K562 (cell line): ENCODE data around the gene TBC1D5.

ENCODE experiments used
- COPS2 ChIP-seq: fragments of 450-650 bp; conservative IDR thresholded peaks from 2 replicates; pipeline ENCODE4 v1.6.1; 2016; ENCODE audit warnings: mild to moderate bottlenecking, moderate library complexity
- ETV5 ChIP-seq: sonication (generic); formaldehyde crosslinking; IDR thresholded peaks from 2 replicates; pipeline ENCODE4 v1.4.0; 2020; ENCODE audit warnings: low read depth, mild to moderate bottlenecking, missing genetic modification reagents
- ETV6 ChIP-seq, 3 experiments: fragments of 150-350 bp in 1 of 3; sonication (generic) in 1 of 3; formaldehyde crosslinking in 1 of 3; IDR thresholded peaks; 2 replicates each; pipeline versions ENCODE4 v1.6.1 to v1.8.0; 2014 to 2022; ENCODE audit warnings: borderline replicate concordance in 2 of 3, low read depth in 2 of 3, antibody characterized with exemption in 1 of 3, low read length in 1 of 3, mild to moderate bottlenecking in 1 of 3, missing genetic modification reagents in 1 of 3
- MAFK ChIP-seq: IDR thresholded peaks from 2 replicates; pipeline ENCODE4 v1.6.1; 2011; ENCODE audit warnings: low read length, improper control_type of control experiment
- POLR2A ChIP-seq: fragments of 450-650 bp; conservative IDR thresholded peaks from 2 replicates; pipeline ENCODE4 v1.6.1; 2016
- SIN3A ChIP-seq, 2 experiments: fragments of 150-350 bp in 1 of 2; IDR thresholded peaks; 2 replicates each; pipeline ENCODE4 v1.6.1; 2011 to 2016; ENCODE audit warnings: borderline replicate concordance in 2 of 2, low read depth in 2 of 2, low read length in 2 of 2, mild to moderate bottlenecking in 2 of 2, moderate library complexity in 2 of 2; ENCODE audit not compliant: control insufficient read depth in 1 of 2
- TCF7L2 ChIP-seq: fragments of 150-350 bp; IDR thresholded peaks from 2 replicates; pipeline ENCODE4 v1.6.1; 2016; ENCODE audit warnings: low read depth, mild to moderate bottlenecking, low read length, moderate library complexity
- ZBTB8A ChIP-seq: fragments of 450-650 bp; IDR thresholded peaks from 2 replicates; pipeline ENCODE4 v1.6.1; 2018; ENCODE audit warnings: mild to moderate bottlenecking, moderate library complexity; ENCODE audit not compliant: partially characterized antibody
- TF ChIP-seq, protein P1 (sequence below): fragments of 450-650 bp; formaldehyde crosslinking; IDR thresholded peaks from 2 replicates; pipeline ENCODE4 v1.4.0; 2020; ENCODE audit warnings: mild to moderate bottlenecking, moderate library complexity

DNA sequence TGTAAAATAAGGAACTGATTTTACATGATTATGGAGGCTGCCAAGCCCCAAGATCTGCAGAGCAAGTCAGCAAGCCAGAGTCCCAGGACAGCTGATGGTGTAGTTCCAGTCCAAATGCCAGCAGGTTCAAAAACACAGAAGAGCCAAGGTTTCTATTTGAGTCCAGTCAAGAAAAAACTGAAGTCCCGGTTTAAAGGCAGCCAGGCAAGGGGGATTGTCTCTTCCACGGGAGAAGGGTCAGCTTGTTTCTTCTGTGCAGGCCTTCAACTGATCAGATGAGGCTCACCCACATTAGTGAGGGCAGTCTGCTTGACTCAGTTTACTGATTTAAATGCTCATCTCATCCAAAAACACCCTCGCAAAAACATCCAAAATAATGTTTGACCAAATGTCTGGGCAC lies 611.5 kb downstream of the TBC1D5 start:
- no peak for TF ChIP-seq SIN3A (IDR thresholded peaks at IDR 0.05; ENCODE audit: borderline replicate concordance in 2 of 2, control insufficient read depth in 1 of 2, low read depth in 2 of 2, low read length in 2 of 2)
- no peak for TF ChIP-seq ETV6 (IDR thresholded peaks at IDR 0.05; ENCODE audit: borderline replicate concordance in 1 of 2, low read depth in 2 of 2, low read length in 1 of 2)
- no peak for TF ChIP-seq ETV6 (CRISPR knock-in tag; IDR thresholded peaks at IDR 0.05; ENCODE audit: borderline replicate concordance)
- TF ChIP-seq, protein P1, sequence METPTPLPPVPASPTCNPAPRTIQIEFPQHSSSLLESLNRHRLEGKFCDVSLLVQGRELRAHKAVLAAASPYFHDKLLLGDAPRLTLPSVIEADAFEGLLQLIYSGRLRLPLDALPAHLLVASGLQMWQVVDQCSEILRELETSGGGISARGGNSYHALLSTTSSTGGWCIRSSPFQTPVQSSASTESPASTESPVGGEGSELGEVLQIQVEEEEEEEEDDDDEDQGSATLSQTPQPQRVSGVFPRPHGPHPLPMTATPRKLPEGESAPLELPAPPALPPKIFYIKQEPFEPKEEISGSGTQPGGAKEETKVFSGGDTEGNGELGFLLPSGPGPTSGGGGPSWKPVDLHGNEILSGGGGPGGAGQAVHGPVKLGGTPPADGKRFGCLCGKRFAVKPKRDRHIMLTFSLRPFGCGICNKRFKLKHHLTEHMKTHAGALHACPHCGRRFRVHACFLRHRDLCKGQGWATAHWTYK (CRISPR knock-in tag), result no peak
- TF ChIP-seq COPS2, result no peak
- no peak for TF ChIP-seq POLR2A
- no peak for TF ChIP-seq TCF7L2
- no peak for TF ChIP-seq ETV5
- no peak for TF ChIP-seq MAFK
- no peak for TF ChIP-seq ZBTB8A
